ENCODE measurements around the gene DSTN. TPM values are rescaled to one million over a fixed set of nuclear protein-coding genes. Genes with fewer than 3 reads are reported as not detected.

Gene DSTN
- total and polyA plus RNA-seq, 2 donors (not counting 1 experiment from before 2014, with no cell fraction given), result 6.6 to 13.4 TPM

DNA sequence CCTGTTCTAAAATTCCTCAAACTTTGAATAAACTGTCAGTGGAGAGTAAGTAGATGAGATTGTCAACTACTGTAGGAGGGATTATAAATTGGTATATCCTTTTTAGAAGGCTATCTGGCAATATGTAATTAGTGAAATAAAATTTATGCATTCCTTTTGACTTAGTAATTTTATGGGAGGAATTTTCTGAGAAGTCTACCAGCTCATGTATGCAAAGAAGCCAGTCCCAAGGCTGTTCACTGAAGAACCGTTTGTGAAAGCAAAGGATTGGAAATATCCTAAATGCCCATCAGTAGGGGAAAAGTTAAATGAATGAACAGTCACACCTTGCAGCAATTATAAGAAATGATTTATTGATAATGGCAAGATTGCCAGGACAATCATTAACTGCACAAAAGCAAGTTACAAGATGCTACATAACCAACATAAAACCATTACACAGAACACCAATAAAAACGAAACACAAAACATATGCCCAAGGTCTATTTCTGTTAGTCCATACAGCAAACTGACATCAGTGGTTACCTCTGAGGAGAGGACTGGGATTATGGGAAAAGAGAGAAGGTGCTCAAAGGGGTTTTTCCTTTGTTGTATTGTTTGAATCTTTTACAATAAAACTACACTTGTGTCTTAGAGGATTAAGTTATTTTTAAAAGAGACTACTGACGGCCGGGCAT, 4.6 kb upstream of the DSTN start:
- Mint-ChIP-seq H3K4me1 (peaks cover 6% of the 10 kb centered on the region), H3K27ac (no peak overlapping the region), H3K9me3 (ENCODE audit: insufficient read depth) (peaks cover 4% of the 10 kb centered on the region), H3K4me3 (no peak overlapping the region), H3K27me3 (peaks cover 11% of the 10 kb centered on the region)
- CTCF ChIA-PET, result no interaction called here
- Histone ChIP-seq H3K4me1 (ENCODE audit: control insufficient read depth in 2 of 2, insufficient read depth in 2 of 2, low read length in 2 of 2) (peaks cover 4 to 6% of the 10 kb centered on the region in 2 donors), H3K27ac (ENCODE audit: low read length in 2 of 2) (no peak overlapping the region), H3K36me3 (replicated peaks in 1 of 2; ENCODE audit: control extremely low read depth in 1 of 2, control insufficient read depth in 1 of 2, extremely low read depth in 1 of 2, insufficient read depth in 2 of 2, low read length in 1 of 2) (no peaks in the 10 kb centered on the region), H3K27me3 (replicated peaks in 1 of 4; ENCODE audit: control extremely low read depth in 1 of 4, control insufficient read depth in 3 of 4, insufficient read depth in 4 of 4, low read length in 3 of 4) (peaks cover 0 to 12% (median 2%) of the 10 kb centered on the region in 4 experiments), H3K4me2 (replicated peaks; ENCODE audit: low read depth, low read length, poor library complexity, severe bottlenecking) (no peak overlapping the region), H3K9ac (ENCODE audit: low read length) (no peak overlapping the region), H2AFZ (ENCODE audit: insufficient read depth, low read depth, low read length, poor library complexity, severe bottlenecking) (no peak overlapping the region), H4K20me1 (ENCODE audit: control insufficient read depth, insufficient read depth, low read length, poor library complexity, severe bottlenecking) (no peaks in the 10 kb centered on the region), H3K9me3 (ENCODE audit: control extremely low read depth in 1 of 3, control insufficient read depth in 2 of 3, insufficient read depth in 1 of 3, low read length in 2 of 3) (peaks cover 0 to 5% (median 0%) of the 10 kb centered on the region in 3 donors), H3K79me2 (ENCODE audit: control insufficient read depth, insufficient read depth, low read length) (peaks cover 1% of the 10 kb centered on the region), H3K4me3 (ENCODE audit: control extremely low read depth in 1 of 5, extremely low read depth in 1 of 5, insufficient read depth in 1 of 5, low read depth in 2 of 5, low read length in 4 of 5) (no peak overlapping the region)
- TF ChIP-seq, protein P1, sequence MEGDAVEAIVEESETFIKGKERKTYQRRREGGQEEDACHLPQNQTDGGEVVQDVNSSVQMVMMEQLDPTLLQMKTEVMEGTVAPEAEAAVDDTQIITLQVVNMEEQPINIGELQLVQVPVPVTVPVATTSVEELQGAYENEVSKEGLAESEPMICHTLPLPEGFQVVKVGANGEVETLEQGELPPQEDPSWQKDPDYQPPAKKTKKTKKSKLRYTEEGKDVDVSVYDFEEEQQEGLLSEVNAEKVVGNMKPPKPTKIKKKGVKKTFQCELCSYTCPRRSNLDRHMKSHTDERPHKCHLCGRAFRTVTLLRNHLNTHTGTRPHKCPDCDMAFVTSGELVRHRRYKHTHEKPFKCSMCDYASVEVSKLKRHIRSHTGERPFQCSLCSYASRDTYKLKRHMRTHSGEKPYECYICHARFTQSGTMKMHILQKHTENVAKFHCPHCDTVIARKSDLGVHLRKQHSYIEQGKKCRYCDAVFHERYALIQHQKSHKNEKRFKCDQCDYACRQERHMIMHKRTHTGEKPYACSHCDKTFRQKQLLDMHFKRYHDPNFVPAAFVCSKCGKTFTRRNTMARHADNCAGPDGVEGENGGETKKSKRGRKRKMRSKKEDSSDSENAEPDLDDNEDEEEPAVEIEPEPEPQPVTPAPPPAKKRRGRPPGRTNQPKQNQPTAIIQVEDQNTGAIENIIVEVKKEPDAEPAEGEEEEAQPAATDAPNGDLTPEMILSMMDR (IDR thresholded peaks at IDR 0.05), result no peak
- TF ChIP-seq EZH2 (IDR thresholded peaks at IDR 0.05; ENCODE audit: borderline replicate concordance, insufficient read depth, low read depth, low read length, poor library complexity, severe bottlenecking), result no peak
- POLR2A ChIA-PET, result no interaction called here
- DNase-seq (no peak), ATAC-seq (ENCODE audit: low read depth) (no peak)
- WGBS (ENCODE audit: insufficient coverage), result no CpG with 5 or more reads among the region's 4 CpGs
- intact Hi-C loops (cut with micrococcal nuclease), result no loop called here

DNA sequence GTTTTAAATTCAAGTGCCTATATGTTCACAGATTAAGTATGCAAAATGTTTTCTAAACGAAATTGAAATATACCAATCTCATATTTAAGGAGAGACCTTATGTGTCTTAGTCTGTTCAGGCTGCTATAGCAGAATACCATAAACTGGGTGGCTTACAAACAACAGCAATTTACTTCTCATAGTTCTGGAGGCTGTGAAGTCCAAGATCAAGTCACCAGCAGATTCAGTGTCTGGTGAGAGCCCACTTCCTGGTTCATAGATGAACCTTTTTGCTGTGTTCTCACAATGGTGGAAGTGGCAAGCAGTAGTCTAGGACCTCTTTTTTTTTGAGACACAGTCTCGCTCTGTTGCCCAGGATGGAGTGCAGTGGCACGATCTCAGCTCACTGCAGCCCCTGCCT, 3.5 kb upstream of the DSTN start:
- TF ChIP-seq, protein P1 (IDR thresholded peaks at IDR 0.05), result no peak
- TF ChIP-seq EZH2 (IDR thresholded peaks at IDR 0.05; ENCODE audit: borderline replicate concordance, insufficient read depth, low read depth, low read length, poor library complexity, severe bottlenecking), result no peak
- Mint-ChIP-seq H3K27me3 (peaks cover 8% of the 10 kb centered on the region), H3K4me3 (no peak overlapping the region), H3K4me1 (peaks cover 15% of the 10 kb centered on the region), H3K9me3 (ENCODE audit: insufficient read depth) (peaks cover 4% of the 10 kb centered on the region), H3K27ac (no peak overlapping the region)
- H3K4me1 ChIP-seq (ENCODE audit: control insufficient read depth in 2 of 2, insufficient read depth in 2 of 2, low read length in 2 of 2), result peaks cover 11 to 14% of the 10 kb centered on the region in 2 donors
- H3K36me3 ChIP-seq (replicated peaks in 1 of 2; ENCODE audit: control extremely low read depth in 1 of 2, control insufficient read depth in 1 of 2, extremely low read depth in 1 of 2, insufficient read depth in 2 of 2, low read length in 1 of 2), result no peaks in the 10 kb centered on the region
- no peak overlapping the region for H3K4me3 ChIP-seq (ENCODE audit: control extremely low read depth in 1 of 5, extremely low read depth in 1 of 5, insufficient read depth in 1 of 5, low read depth in 2 of 5, low read length in 4 of 5)
- CTCF ChIA-PET, result no interaction called here
- no peak overlapping the region for H3K4me2 ChIP-seq (replicated peaks; ENCODE audit: low read depth, low read length, poor library complexity, severe bottlenecking)
- peaks cover 0 to 12% (median 2%) of the 10 kb centered on the region in 4 experiments for H3K27me3 ChIP-seq (replicated peaks in 1 of 4; ENCODE audit: control extremely low read depth in 1 of 4, control insufficient read depth in 3 of 4, insufficient read depth in 4 of 4, low read length in 3 of 4)
- DNase-seq (no peak), ATAC-seq (ENCODE audit: low read depth) (no peak)
- H4K20me1 ChIP-seq (ENCODE audit: control insufficient read depth, insufficient read depth, low read length, poor library complexity, severe bottlenecking), result no peaks in the 10 kb centered on the region
- no peak overlapping the region for H3K9ac ChIP-seq (ENCODE audit: low read length)
- no peak overlapping the region for H2AFZ ChIP-seq (ENCODE audit: insufficient read depth, low read depth, low read length, poor library complexity, severe bottlenecking)
- H3K9me3 ChIP-seq (ENCODE audit: control extremely low read depth in 1 of 3, control insufficient read depth in 2 of 3, insufficient read depth in 1 of 3, low read length in 2 of 3), result peaks cover 0 to 5% (median 0%) of the 10 kb centered on the region in 3 donors
- intact Hi-C loops (cut with micrococcal nuclease), result no loop called here
- POLR2A ChIA-PET, result no interaction called here
- WGBS (ENCODE audit: insufficient coverage), result 81% methylated on average over 2 of the region's 3 CpGs
- no peak overlapping the region for H3K27ac ChIP-seq (ENCODE audit: low read length in 2 of 2)
- peaks cover 11% of the 10 kb centered on the region for H3K79me2 ChIP-seq (ENCODE audit: control insufficient read depth, insufficient read depth, low read length)

Data from B cell (primary cell).